HEK293 (cell line): ENCODE results near the gene DES.

Source experiments
- CTCF ChIA-PET: fragments of 350-600 bp; formaldehyde crosslinking; extraction: SDS; loops from one replicate; lab custom pipeline; 2021; ENCODE audit warnings: antibody characterized with exemption; lab: Yijun Ruan, JAX
- POLR2A ChIA-PET: fragments of 300-600 bp; formaldehyde crosslinking; extraction: SDS; loops from one replicate; lab custom pipeline; 2020; ENCODE audit warnings: antibody characterized with exemption, inconsistent platforms; lab: Yijun Ruan, JAX
- H3K27ac ChIP-seq: fragments of 200-500 bp; sonication (Bioruptor generic); 2 replicates; pipeline ENCODE4 v1.5.1; 2014; ENCODE audit warnings: low read depth, low read length, control low read depth, inconsistent platforms; ENCODE audit errors: extremely low read depth
- H3K36me3 ChIP-seq, 2 experiments: fragments of 200-500 bp in 1 of 2; sonication (Bioruptor generic) in 1 of 2; 1 replicate in 1 of 2; 2 replicates in 1 of 2; pipeline ENCODE4 v1.5.1; 2014 to 2017; ENCODE audit warnings: inconsistent platforms in 2 of 2, low read length in 2 of 2; ENCODE audit not compliant: control insufficient read depth in 2 of 2, insufficient read depth in 1 of 2
- H3K4me1 ChIP-seq: fragments of 200-500 bp; sonication (Bioruptor generic); 2 replicates; pipeline ENCODE4 v1.5.1; 2014; ENCODE audit warnings: mild to moderate bottlenecking, low read length, inconsistent platforms; ENCODE audit not compliant: control insufficient read depth, insufficient read depth
- H3K4me3 ChIP-seq: 2 replicates; pipeline ENCODE4 v1.5.1; 2011; ENCODE audit warnings: low read depth, mild to moderate bottlenecking, control low read depth, low read length, moderate library complexity
- H3K9me3 ChIP-seq: fragments of 200-500 bp; sonication (Bioruptor generic); 2 replicates; pipeline ENCODE4 v1.5.1; 2014; ENCODE audit warnings: low read depth, low read length, inconsistent platforms; ENCODE audit not compliant: control insufficient read depth, insufficient read depth
- FEZF1 ChIP-seq: fragments of 450-650 bp; formaldehyde crosslinking; IDR thresholded peaks from 2 replicates; pipeline ENCODE4 v1.5.1; 2016; ENCODE audit warnings: missing biosample characterization, missing genetic modification characterization
- GFI1B ChIP-seq: fragments of 450-650 bp; formaldehyde crosslinking; IDR thresholded peaks from 2 replicates; pipeline ENCODE4 v1.5.1; 2016; ENCODE audit warnings: missing biosample characterization, missing genetic modification characterization
- PRDM1 ChIP-seq: fragments of 450-650 bp; formaldehyde crosslinking; IDR thresholded peaks from 2 replicates; pipeline ENCODE4; 2016; ENCODE audit warnings: missing biosample characterization, missing genetic modification characterization
- WT1 ChIP-seq: fragments of 450-650 bp; formaldehyde crosslinking; IDR thresholded peaks from 2 replicates; pipeline ENCODE4 v1.5.1; 2016; ENCODE audit warnings: missing biosample characterization, missing genetic modification characterization
- YY1 ChIP-seq: fragments of 450-650 bp; formaldehyde crosslinking; IDR thresholded peaks from 2 replicates; pipeline ENCODE4 v1.5.1; 2018; ENCODE audit warnings: missing biosample characterization, missing genetic modification characterization
- ZNF10 ChIP-seq: fragments of 450-650 bp; formaldehyde crosslinking; IDR thresholded peaks from 2 replicates; pipeline ENCODE4 v1.5.1; 2017; ENCODE audit warnings: missing biosample characterization, missing genetic modification characterization
- ZNF138 ChIP-seq: fragments of 450-650 bp; formaldehyde crosslinking; IDR thresholded peaks from 2 replicates; pipeline ENCODE4 v1.5.1; 2016; ENCODE audit warnings: missing biosample characterization, missing genetic modification characterization, borderline replicate concordance
- ZNF184 ChIP-seq: fragments of 450-650 bp; IDR thresholded peaks from 2 replicates; pipeline ENCODE4 v1.5.1; 2018; ENCODE audit warnings: missing biosample characterization, mild to moderate bottlenecking, missing genetic modification characterization
- ZNF19 ChIP-seq: fragments of 450-650 bp; formaldehyde crosslinking; IDR thresholded peaks from 2 replicates; pipeline ENCODE4; 2016; ENCODE audit warnings: missing biosample characterization, missing genetic modification characterization, low read depth
- ZNF423 ChIP-seq: fragments of 450-650 bp; formaldehyde crosslinking; IDR thresholded peaks from 2 replicates; pipeline ENCODE4 v1.5.1; 2016; ENCODE audit warnings: missing biosample characterization, missing genetic modification characterization
- ZNF433 ChIP-seq: fragments of 450-650 bp; formaldehyde crosslinking; IDR thresholded peaks from 2 replicates; pipeline ENCODE4 v1.5.1; 2016; ENCODE audit warnings: missing biosample characterization, missing genetic modification characterization, low read depth
- ZNF514 ChIP-seq: fragments of 450-650 bp; formaldehyde crosslinking; IDR thresholded peaks from 2 replicates; pipeline ENCODE4 v1.5.1; 2016; ENCODE audit warnings: missing biosample characterization, missing genetic modification characterization
- ZNF555 ChIP-seq: fragments of 450-650 bp; formaldehyde crosslinking; conservative IDR thresholded peaks from 2 replicates; pipeline ENCODE4 v1.5.1; 2017; ENCODE audit warnings: missing biosample characterization, mild to moderate bottlenecking, missing genetic modification characterization, inconsistent platforms
- ZNF571 ChIP-seq: fragments of 450-650 bp; formaldehyde crosslinking; IDR thresholded peaks from 2 replicates; pipeline ENCODE4 v1.5.0; 2017; ENCODE audit warnings: missing biosample characterization, missing genetic modification characterization
- ZNF621 ChIP-seq: fragments of 450-650 bp; formaldehyde crosslinking; IDR thresholded peaks from 2 replicates; pipeline ENCODE4 v1.5.1; 2017; ENCODE audit warnings: missing biosample characterization, missing genetic modification characterization
- ZNF701 ChIP-seq: fragments of 450-650 bp; formaldehyde crosslinking; IDR thresholded peaks from 2 replicates; pipeline ENCODE4 v1.5.1; 2016; ENCODE audit warnings: missing biosample characterization, missing genetic modification characterization
- ZNF747 ChIP-seq: fragments of 450-650 bp; formaldehyde crosslinking; IDR thresholded peaks from 2 replicates; pipeline ENCODE4 v1.5.1; 2016; ENCODE audit warnings: missing biosample characterization, missing genetic modification characterization
- ZNF76 ChIP-seq: fragments of 450-650 bp; formaldehyde crosslinking; IDR thresholded peaks from 2 replicates; pipeline ENCODE4; 2016; ENCODE audit warnings: low read depth, missing biosample characterization, missing genetic modification characterization, borderline replicate concordance
- TF ChIP-seq, protein P1 (sequence below): fragments of 450-650 bp; formaldehyde crosslinking; IDR thresholded peaks from 2 replicates; pipeline ENCODE4 v1.5.1; 2016; ENCODE audit warnings: missing biosample characterization, missing genetic modification characterization
- TF ChIP-seq, protein P2 (sequence below): fragments of 450-650 bp; formaldehyde crosslinking; IDR thresholded peaks from 2 replicates; pipeline ENCODE4 v1.5.1; 2016; ENCODE audit warnings: missing biosample characterization, missing genetic modification characterization
- TF ChIP-seq, protein P3 (sequence below): fragments of 450-650 bp; IDR thresholded peaks from 2 replicates; pipeline ENCODE4 v1.5.1; 2018; ENCODE audit warnings: missing biosample characterization, mild to moderate bottlenecking, missing genetic modification characterization
- TF ChIP-seq, protein P4 (sequence below): fragments of 450-650 bp; formaldehyde crosslinking; conservative IDR thresholded peaks from 2 replicates; pipeline ENCODE4 v1.5.1; 2016; ENCODE audit warnings: low read depth, missing biosample characterization, missing genetic modification characterization
- TF ChIP-seq, protein P5 (sequence below): fragments of 450-650 bp; formaldehyde crosslinking; IDR thresholded peaks from 2 replicates; pipeline ENCODE4 v1.5.1; 2017; ENCODE audit warnings: missing biosample characterization, missing genetic modification characterization

DES gene

DNA sequence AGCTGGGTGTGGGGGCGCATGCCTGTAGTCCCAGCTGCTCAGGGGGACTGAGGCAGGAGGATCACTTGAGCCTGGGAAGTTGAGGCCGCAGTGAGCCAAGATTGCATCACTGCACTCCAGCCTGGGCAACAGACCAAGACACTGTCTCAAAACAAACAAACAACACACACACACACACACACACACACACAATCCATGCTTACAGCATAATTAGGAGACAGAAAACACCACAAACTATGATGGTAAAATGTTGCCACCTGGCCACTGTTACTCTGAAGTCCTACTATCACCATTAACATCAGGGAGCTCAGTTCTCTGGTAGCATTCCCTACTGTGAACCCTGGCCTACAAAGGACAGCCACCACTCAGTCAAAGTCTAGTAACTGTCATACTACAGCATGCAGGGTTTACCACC is 48.7 kb upstream of the DES start:
- Histone ChIP-seq H3K27ac (no peak overlapping the region), H3K36me3 (peaks cover 3 to 10% of the 10 kb centered on the region in 2 experiments; a peak in 2 of 3 replicates), H3K9me3 (no peaks in the 10 kb centered on the region), H3K4me3 (no peak overlapping the region), H3K4me1 (peaks cover 9% of the 10 kb centered on the region)
- POLR2A ChIA-PET, result interaction anchor here (0.6 kb wide), 1 partner anchor 648 kb away, joined by 3 read pairs; no protein-coding TSS in a partner anchor
- CTCF ChIA-PET, result interaction anchor here (0.6 to 2.7 kb wide), 4 partner anchors 17 to 423 kb away, joined by 3 to 12 read pairs (median 4); no protein-coding TSS in a partner anchor
- TF ChIP-seq WT1 (tag by site-specific recombination), result no peak
- TF ChIP-seq GFI1B (tag by site-specific recombination), result no peak
- TF ChIP-seq, protein P1, sequence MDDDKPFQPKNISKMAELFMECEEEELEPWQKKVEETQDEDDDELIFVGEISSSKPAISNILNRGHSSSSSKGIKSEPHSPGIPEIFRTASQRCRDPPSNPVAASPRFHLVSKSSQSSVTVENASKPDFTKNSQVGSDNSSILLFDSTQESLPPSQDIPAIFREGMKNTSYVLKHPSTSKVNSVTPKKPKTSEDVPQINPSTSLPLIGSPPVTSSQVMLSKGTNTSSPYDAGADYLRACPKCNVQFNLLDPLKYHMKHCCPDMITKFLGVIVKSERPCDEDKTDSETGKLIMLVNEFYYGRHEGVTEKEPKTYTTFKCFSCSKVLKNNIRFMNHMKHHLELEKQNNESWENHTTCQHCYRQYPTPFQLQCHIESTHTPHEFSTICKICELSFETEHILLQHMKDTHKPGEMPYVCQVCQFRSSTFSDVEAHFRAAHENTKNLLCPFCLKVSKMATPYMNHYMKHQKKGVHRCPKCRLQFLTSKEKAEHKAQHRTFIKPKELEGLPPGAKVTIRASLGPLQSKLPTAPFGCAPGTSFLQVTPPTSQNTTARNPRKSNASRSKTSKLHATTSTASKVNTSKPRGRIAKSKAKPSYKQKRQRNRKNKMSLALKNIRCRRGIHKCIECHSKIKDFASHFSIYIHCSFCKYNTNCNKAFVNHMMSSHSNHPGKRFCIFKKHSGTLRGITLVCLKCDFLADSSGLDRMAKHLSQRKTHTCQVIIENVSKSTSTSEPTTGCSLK (tag by site-specific recombination), result no peak
- no peak for TF ChIP-seq ZNF423 (tag by site-specific recombination)
- TF ChIP-seq ZNF184 (tag by site-specific recombination), result no peak
- TF ChIP-seq, protein P2, sequence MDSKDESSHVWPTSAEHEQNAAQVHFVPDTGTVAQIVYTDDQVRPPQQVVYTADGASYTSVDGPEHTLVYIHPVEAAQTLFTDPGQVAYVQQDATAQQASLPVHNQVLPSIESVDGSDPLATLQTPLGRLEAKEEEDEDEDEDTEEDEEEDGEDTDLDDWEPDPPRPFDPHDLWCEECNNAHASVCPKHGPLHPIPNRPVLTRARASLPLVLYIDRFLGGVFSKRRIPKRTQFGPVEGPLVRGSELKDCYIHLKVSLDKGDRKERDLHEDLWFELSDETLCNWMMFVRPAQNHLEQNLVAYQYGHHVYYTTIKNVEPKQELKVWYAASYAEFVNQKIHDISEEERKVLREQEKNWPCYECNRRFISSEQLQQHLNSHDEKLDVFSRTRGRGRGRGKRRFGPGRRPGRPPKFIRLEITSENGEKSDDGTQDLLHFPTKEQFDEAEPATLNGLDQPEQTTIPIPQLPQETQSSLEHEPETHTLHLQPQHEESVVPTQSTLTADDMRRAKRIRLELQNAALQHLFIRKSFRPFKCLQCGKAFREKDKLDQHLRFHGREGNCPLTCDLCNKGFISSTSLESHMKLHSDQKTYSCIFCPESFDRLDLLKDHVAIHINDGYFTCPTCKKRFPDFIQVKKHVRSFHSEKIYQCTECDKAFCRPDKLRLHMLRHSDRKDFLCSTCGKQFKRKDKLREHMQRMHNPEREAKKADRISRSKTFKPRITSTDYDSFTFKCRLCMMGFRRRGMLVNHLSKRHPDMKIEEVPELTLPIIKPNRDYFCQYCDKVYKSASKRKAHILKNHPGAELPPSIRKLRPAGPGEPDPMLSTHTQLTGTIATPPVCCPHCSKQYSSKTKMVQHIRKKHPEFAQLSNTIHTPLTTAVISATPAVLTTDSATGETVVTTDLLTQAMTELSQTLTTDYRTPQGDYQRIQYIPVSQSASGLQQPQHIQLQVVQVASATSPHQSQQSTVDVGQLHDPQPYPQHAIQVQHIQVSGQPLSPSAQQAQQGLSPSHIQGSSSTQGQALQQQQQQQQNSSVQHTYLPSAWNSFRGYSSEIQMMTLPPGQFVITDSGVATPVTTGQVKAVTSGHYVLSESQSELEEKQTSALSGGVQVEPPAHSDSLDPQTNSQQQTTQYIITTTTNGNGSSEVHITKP (tag by site-specific recombination), result peak; percentile 65
- TF ChIP-seq ZNF747 (tag by site-specific recombination), result 0 out of 2 replicates have a peak, but pooled peaks have one; percentile 68
- TF ChIP-seq ZNF138 (tag by site-specific recombination), result no peak
- 0 out of 2 replicates have a peak, but pooled peaks have one; percentile 56 for TF ChIP-seq FEZF1
- no peak for TF ChIP-seq ZNF571
- TF ChIP-seq, protein P3, sequence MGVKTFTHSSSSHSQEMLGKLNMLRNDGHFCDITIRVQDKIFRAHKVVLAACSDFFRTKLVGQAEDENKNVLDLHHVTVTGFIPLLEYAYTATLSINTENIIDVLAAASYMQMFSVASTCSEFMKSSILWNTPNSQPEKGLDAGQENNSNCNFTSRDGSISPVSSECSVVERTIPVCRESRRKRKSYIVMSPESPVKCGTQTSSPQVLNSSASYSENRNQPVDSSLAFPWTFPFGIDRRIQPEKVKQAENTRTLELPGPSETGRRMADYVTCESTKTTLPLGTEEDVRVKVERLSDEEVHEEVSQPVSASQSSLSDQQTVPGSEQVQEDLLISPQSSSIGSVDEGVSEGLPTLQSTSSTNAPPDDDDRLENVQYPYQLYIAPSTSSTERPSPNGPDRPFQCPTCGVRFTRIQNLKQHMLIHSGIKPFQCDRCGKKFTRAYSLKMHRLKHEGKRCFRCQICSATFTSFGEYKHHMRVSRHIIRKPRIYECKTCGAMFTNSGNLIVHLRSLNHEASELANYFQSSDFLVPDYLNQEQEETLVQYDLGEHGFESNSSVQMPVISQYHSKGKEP (tag by site-specific recombination), result no peak
- TF ChIP-seq, protein P4, sequence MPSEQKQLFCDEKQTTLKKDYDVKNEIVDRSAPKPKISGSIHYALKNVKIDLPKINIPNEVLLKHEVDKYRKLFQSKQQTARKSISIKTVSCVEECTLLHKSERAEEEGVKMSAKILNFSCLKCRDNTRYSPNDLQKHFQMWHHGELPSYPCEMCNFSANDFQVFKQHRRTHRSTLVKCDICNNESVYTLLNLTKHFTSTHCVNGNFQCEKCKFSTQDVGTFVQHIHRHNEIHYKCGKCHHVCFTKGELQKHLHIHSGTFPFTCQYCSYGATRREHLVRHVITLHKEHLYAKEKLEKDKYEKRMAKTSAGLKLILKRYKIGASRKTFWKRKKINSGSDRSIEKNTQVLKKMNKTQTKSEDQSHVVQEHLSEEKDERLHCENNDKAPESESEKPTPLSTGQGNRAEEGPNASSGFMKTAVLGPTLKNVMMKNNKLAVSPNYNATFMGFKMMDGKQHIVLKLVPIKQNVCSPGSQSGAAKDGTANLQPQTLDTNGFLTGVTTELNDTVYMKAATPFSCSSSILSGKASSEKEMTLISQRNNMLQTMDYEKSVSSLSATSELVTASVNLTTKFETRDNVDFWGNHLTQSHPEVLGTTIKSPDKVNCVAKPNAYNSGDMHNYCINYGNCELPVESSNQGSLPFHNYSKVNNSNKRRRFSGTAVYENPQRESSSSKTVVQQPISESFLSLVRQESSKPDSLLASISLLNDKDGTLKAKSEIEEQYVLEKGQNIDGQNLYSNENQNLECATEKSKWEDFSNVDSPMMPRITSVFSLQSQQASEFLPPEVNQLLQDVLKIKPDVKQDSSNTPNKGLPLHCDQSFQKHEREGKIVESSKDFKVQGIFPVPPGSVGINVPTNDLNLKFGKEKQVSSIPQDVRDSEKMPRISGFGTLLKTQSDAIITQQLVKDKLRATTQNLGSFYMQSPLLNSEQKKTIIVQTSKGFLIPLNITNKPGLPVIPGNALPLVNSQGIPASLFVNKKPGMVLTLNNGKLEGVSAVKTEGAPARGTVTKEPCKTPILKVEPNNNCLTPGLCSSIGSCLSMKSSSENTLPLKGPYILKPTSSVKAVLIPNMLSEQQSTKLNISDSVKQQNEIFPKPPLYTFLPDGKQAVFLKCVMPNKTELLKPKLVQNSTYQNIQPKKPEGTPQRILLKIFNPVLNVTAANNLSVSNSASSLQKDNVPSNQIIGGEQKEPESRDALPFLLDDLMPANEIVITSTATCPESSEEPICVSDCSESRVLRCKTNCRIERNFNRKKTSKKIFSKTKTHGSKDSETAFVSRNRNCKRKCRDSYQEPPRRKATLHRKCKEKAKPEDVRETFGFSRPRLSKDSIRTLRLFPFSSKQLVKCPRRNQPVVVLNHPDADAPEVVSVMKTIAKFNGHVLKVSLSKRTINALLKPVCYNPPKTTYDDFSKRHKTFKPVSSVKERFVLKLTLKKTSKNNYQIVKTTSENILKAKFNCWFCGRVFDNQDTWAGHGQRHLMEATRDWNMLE (tag by site-specific recombination), result no peak
- no peak for TF ChIP-seq ZNF10 (tag by site-specific recombination)
- no peak for TF ChIP-seq YY1 (tag by site-specific recombination)
- no peak for TF ChIP-seq ZNF514
- TF ChIP-seq ZNF433, result no peak
- no peak for TF ChIP-seq ZNF555
- TF ChIP-seq ZNF19 (tag by site-specific recombination), result peak; percentile 65; the same call in 1 of the 2 replicates
- peak; percentile 79 for TF ChIP-seq ZNF621 (tag by site-specific recombination)
- no peak for TF ChIP-seq ZNF76 (tag by site-specific recombination)
- TF ChIP-seq, protein P5, sequence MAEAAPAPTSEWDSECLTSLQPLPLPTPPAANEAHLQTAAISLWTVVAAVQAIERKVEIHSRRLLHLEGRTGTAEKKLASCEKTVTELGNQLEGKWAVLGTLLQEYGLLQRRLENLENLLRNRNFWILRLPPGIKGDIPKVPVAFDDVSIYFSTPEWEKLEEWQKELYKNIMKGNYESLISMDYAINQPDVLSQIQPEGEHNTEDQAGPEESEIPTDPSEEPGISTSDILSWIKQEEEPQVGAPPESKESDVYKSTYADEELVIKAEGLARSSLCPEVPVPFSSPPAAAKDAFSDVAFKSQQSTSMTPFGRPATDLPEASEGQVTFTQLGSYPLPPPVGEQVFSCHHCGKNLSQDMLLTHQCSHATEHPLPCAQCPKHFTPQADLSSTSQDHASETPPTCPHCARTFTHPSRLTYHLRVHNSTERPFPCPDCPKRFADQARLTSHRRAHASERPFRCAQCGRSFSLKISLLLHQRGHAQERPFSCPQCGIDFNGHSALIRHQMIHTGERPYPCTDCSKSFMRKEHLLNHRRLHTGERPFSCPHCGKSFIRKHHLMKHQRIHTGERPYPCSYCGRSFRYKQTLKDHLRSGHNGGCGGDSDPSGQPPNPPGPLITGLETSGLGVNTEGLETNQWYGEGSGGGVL (tag by site-specific recombination), result peak; percentile 94
- no peak for TF ChIP-seq ZNF701 (tag by site-specific recombination)
- TF ChIP-seq PRDM1 (tag by site-specific recombination), result peak; percentile 18; the same call in 1 of the 2 replicates
